HEK293 (cell line): Measurements from ENCODE around the gene GRB10.

Source experiments
- CTCF ChIA-PET: fragments of 350-600 bp; formaldehyde crosslinking; extraction: SDS; loops from one replicate; lab custom pipeline; 2021; ENCODE audit warnings: antibody characterized with exemption; lab: Yijun Ruan, JAX
- POLR2A ChIA-PET: fragments of 300-600 bp; formaldehyde crosslinking; extraction: SDS; loops from one replicate; lab custom pipeline; 2020; ENCODE audit warnings: antibody characterized with exemption, inconsistent platforms; lab: Yijun Ruan, JAX
- H3K27ac ChIP-seq: fragments of 200-500 bp; sonication (Bioruptor generic); 2 replicates; pipeline ENCODE4 v1.5.1; 2014; ENCODE audit warnings: low read depth, low read length, control low read depth, inconsistent platforms; ENCODE audit errors: extremely low read depth
- H3K36me3 ChIP-seq, 2 experiments: fragments of 200-500 bp in 1 of 2; sonication (Bioruptor generic) in 1 of 2; 1 replicate in 1 of 2; 2 replicates in 1 of 2; pipeline ENCODE4 v1.5.1; 2014 to 2017; ENCODE audit warnings: inconsistent platforms in 2 of 2, low read length in 2 of 2; ENCODE audit not compliant: control insufficient read depth in 2 of 2, insufficient read depth in 1 of 2
- H3K4me1 ChIP-seq: fragments of 200-500 bp; sonication (Bioruptor generic); 2 replicates; pipeline ENCODE4 v1.5.1; 2014; ENCODE audit warnings: mild to moderate bottlenecking, low read length, inconsistent platforms; ENCODE audit not compliant: control insufficient read depth, insufficient read depth
- H3K4me3 ChIP-seq: 2 replicates; pipeline ENCODE4 v1.5.1; 2011; ENCODE audit warnings: low read depth, mild to moderate bottlenecking, control low read depth, low read length, moderate library complexity
- H3K9me3 ChIP-seq: fragments of 200-500 bp; sonication (Bioruptor generic); 2 replicates; pipeline ENCODE4 v1.5.1; 2014; ENCODE audit warnings: low read depth, low read length, inconsistent platforms; ENCODE audit not compliant: control insufficient read depth, insufficient read depth
- EGR2 ChIP-seq: fragments of 450-650 bp; formaldehyde crosslinking; IDR thresholded peaks from 2 replicates; pipeline ENCODE4 v1.5.1; 2016; ENCODE audit warnings: low read depth, missing biosample characterization, missing genetic modification characterization
- GLI4 ChIP-seq: fragments of 450-650 bp; formaldehyde crosslinking; IDR thresholded peaks from 2 replicates; pipeline ENCODE4 v1.5.1; 2016; ENCODE audit warnings: missing biosample characterization, missing genetic modification characterization
- HOXC10 ChIP-seq: sonication (generic); formaldehyde crosslinking; IDR thresholded peaks from 2 replicates; pipeline ENCODE4 v1.8.1; 2023; ENCODE audit warnings: mild to moderate bottlenecking, missing genetic modification reagents
- PRDM1 ChIP-seq: fragments of 450-650 bp; formaldehyde crosslinking; IDR thresholded peaks from 2 replicates; pipeline ENCODE4; 2016; ENCODE audit warnings: missing biosample characterization, missing genetic modification characterization
- SCRT2 ChIP-seq: fragments of 450-650 bp; formaldehyde crosslinking; IDR thresholded peaks from 2 replicates; pipeline ENCODE4 v1.5.1; 2016; ENCODE audit warnings: missing biosample characterization, missing genetic modification characterization
- TCF7L2 ChIP-seq: IDR thresholded peaks from 2 replicates; pipeline ENCODE4 v1.6.1; 2011; ENCODE audit warnings: low read depth, mild to moderate bottlenecking, inconsistent platforms, low read length, moderate library complexity, borderline replicate concordance
- ZBTB1 ChIP-seq: fragments of 450-650 bp; formaldehyde crosslinking; IDR thresholded peaks from 2 replicates; pipeline ENCODE4 v1.5.1; 2016; ENCODE audit warnings: missing biosample characterization, missing genetic modification characterization
- ZBTB7A ChIP-seq: fragments of 450-650 bp; formaldehyde crosslinking; IDR thresholded peaks from 2 replicates; pipeline ENCODE4 v1.5.1; 2016; ENCODE audit warnings: low read depth, missing biosample characterization, missing genetic modification characterization
- ZIC2 ChIP-seq: fragments of 450-650 bp; formaldehyde crosslinking; IDR thresholded peaks from 2 replicates; pipeline ENCODE4 v1.5.1; 2016; ENCODE audit warnings: missing biosample characterization, missing genetic modification characterization
- ZNF114 ChIP-seq: fragments of 450-650 bp; formaldehyde crosslinking; IDR thresholded peaks from 2 replicates; pipeline ENCODE4 v1.5.0; 2017; ENCODE audit warnings: missing biosample characterization, missing genetic modification characterization
- ZNF350 ChIP-seq: fragments of 450-650 bp; formaldehyde crosslinking; IDR thresholded peaks from 2 replicates; pipeline ENCODE4 v1.5.0; 2017; ENCODE audit warnings: missing biosample characterization, mild to moderate bottlenecking, missing genetic modification characterization
- ZNF510 ChIP-seq: fragments of 450-650 bp; formaldehyde crosslinking; IDR thresholded peaks from 2 replicates; pipeline ENCODE4 v1.5.1; 2018; ENCODE audit warnings: mild to moderate bottlenecking, missing genetic modification characterization, missing biosample characterization; ENCODE audit not compliant: insufficient replicate concordance
- ZNF555 ChIP-seq: fragments of 450-650 bp; formaldehyde crosslinking; conservative IDR thresholded peaks from 2 replicates; pipeline ENCODE4 v1.5.1; 2017; ENCODE audit warnings: missing biosample characterization, mild to moderate bottlenecking, missing genetic modification characterization, inconsistent platforms
- ZNF561 ChIP-seq: fragments of 450-650 bp; IDR thresholded peaks from 2 replicates; pipeline ENCODE4 v1.5.1; 2018; ENCODE audit warnings: missing biosample characterization, missing genetic modification characterization, borderline replicate concordance
- ZNF658 ChIP-seq: fragments of 450-650 bp; formaldehyde crosslinking; IDR thresholded peaks from 2 replicates; pipeline ENCODE4; 2016; ENCODE audit warnings: missing biosample characterization, missing genetic modification characterization
- ZXDB ChIP-seq: fragments of 450-650 bp; formaldehyde crosslinking; IDR thresholded peaks from 2 replicates; pipeline ENCODE4 v1.5.1; 2016; ENCODE audit warnings: missing biosample characterization, missing genetic modification characterization
- TF ChIP-seq, protein P1 (sequence below): fragments of 450-650 bp; formaldehyde crosslinking; IDR thresholded peaks from 2 replicates; pipeline ENCODE4 v1.5.1; 2016; ENCODE audit warnings: missing biosample characterization, missing genetic modification characterization
- TF ChIP-seq, protein P2 (sequence below): sonication (generic); formaldehyde crosslinking; IDR thresholded peaks from 2 replicates; pipeline ENCODE4 v1.8.1; 2022; ENCODE audit warnings: mild to moderate bottlenecking, moderate library complexity, missing genetic modification reagents
- TF ChIP-seq, protein P3 (sequence below): fragments of 450-650 bp; formaldehyde crosslinking; IDR thresholded peaks from 2 replicates; pipeline ENCODE4 v1.5.1; 2016; ENCODE audit warnings: missing biosample characterization, missing genetic modification characterization, borderline replicate concordance
- TF ChIP-seq, protein P4 (sequence below): fragments of 450-650 bp; formaldehyde crosslinking; IDR thresholded peaks from 2 replicates; pipeline ENCODE4 v1.5.1; 2017; ENCODE audit warnings: missing biosample characterization, missing genetic modification characterization
- TF ChIP-seq, protein P5 (sequence below): fragments of 450-650 bp; formaldehyde crosslinking; conservative IDR thresholded peaks from 2 replicates; pipeline ENCODE4 v1.5.1; 2016; ENCODE audit warnings: low read depth, missing biosample characterization, missing genetic modification characterization

The GRB10 gene

DNA sequence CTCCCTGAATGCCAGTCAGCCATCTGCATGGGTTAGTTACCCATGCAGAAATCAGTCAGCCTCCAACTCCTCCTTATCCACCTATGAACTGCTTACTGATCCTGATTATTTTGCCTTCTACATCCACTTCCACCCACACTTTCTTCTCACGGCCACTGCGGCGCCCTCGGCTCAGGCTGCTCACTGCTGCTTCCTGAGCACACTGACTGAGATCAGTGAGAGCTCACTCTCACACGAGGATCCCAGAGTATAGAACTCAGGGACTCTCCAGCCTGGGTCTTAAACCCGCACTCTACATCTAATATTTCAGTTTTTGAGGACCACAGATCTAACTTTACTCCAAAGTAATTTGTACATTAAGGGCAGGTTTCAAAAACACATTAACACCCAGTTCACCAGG lies 64.4 kb downstream of the GRB10 start (continued):
- TF ChIP-seq, protein P1, sequence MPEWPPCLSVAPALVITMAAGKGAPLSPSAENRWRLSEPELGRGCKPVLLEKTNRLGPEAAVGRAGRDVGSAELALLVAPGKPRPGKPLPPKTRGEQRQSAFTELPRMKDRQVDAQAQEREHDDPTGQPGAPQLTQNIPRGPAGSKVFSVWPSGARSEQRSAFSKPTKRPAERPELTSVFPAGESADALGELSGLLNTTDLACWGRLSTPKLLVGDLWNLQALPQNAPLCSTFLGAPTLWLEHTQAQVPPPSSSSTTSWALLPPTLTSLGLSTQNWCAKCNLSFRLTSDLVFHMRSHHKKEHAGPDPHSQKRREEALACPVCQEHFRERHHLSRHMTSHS (tag by site-specific recombination) = no peak
- peak; percentile 30; the same call in 1 of the 2 replicates for TF ChIP-seq PRDM1 (tag by site-specific recombination)
- TF ChIP-seq, protein P2, sequence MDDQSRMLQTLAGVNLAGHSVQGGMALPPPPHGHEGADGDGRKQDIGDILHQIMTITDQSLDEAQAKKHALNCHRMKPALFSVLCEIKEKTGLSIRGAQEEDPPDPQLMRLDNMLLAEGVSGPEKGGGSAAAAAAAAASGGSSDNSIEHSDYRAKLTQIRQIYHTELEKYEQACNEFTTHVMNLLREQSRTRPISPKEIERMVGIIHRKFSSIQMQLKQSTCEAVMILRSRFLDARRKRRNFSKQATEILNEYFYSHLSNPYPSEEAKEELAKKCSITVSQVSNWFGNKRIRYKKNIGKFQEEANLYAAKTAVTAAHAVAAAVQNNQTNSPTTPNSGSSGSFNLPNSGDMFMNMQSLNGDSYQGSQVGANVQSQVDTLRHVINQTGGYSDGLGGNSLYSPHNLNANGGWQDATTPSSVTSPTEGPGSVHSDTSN (CRISPR knock-in tag) = no peak
- TF ChIP-seq, protein P3, sequence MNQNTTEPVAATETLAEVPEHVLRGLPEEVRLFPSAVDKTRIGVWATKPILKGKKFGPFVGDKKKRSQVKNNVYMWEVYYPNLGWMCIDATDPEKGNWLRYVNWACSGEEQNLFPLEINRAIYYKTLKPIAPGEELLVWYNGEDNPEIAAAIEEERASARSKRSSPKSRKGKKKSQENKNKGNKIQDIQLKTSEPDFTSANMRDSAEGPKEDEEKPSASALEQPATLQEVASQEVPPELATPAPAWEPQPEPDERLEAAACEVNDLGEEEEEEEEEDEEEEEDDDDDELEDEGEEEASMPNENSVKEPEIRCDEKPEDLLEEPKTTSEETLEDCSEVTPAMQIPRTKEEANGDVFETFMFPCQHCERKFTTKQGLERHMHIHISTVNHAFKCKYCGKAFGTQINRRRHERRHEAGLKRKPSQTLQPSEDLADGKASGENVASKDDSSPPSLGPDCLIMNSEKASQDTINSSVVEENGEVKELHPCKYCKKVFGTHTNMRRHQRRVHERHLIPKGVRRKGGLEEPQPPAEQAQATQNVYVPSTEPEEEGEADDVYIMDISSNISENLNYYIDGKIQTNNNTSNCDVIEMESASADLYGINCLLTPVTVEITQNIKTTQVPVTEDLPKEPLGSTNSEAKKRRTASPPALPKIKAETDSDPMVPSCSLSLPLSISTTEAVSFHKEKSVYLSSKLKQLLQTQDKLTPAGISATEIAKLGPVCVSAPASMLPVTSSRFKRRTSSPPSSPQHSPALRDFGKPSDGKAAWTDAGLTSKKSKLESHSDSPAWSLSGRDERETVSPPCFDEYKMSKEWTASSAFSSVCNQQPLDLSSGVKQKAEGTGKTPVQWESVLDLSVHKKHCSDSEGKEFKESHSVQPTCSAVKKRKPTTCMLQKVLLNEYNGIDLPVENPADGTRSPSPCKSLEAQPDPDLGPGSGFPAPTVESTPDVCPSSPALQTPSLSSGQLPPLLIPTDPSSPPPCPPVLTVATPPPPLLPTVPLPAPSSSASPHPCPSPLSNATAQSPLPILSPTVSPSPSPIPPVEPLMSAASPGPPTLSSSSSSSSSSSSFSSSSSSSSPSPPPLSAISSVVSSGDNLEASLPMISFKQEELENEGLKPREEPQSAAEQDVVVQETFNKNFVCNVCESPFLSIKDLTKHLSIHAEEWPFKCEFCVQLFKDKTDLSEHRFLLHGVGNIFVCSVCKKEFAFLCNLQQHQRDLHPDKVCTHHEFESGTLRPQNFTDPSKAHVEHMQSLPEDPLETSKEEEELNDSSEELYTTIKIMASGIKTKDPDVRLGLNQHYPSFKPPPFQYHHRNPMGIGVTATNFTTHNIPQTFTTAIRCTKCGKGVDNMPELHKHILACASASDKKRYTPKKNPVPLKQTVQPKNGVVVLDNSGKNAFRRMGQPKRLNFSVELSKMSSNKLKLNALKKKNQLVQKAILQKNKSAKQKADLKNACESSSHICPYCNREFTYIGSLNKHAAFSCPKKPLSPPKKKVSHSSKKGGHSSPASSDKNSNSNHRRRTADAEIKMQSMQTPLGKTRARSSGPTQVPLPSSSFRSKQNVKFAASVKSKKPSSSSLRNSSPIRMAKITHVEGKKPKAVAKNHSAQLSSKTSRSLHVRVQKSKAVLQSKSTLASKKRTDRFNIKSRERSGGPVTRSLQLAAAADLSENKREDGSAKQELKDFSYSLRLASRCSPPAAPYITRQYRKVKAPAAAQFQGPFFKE (tag by site-specific recombination) = no peak
- TF ChIP-seq ZNF658 (tag by site-specific recombination) = no peak
- no peak for TF ChIP-seq ZNF510 (tag by site-specific recombination)
- TF ChIP-seq, protein P4, sequence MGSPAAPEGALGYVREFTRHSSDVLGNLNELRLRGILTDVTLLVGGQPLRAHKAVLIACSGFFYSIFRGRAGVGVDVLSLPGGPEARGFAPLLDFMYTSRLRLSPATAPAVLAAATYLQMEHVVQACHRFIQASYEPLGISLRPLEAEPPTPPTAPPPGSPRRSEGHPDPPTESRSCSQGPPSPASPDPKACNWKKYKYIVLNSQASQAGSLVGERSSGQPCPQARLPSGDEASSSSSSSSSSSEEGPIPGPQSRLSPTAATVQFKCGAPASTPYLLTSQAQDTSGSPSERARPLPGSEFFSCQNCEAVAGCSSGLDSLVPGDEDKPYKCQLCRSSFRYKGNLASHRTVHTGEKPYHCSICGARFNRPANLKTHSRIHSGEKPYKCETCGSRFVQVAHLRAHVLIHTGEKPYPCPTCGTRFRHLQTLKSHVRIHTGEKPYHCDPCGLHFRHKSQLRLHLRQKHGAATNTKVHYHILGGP (tag by site-specific recombination) = no peak
- TF ChIP-seq ZNF555 (tag by site-specific recombination) = no peak
- no peak for TF ChIP-seq GLI4 (tag by site-specific recombination)
- peak; percentile 60; the same call in 1 of the 2 replicates for TF ChIP-seq EGR2 (tag by site-specific recombination)
- TF ChIP-seq ZNF350 (tag by site-specific recombination) = no peak
- TF ChIP-seq TCF7L2 = no peak

DNA sequence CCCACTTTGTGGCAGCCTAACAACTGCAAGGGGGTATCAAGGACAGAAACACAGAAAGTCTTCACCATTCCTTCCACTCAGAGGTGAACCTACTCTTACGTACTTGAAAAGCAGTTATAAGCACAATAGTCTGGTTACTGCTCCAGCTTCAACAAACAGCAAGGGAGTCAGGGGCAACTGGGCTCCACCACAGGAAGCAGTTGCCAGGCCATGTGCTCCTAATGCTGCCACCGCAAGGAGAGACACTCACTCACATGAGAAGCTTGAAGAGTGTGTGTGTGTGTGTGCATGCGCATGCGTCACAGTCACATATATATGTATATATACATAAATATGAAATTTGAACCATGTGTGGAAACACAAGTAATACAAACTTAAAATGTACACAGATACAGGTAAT lies 65.5 kb downstream of the GRB10 start:
- no peak overlapping the region for H3K4me3 ChIP-seq
- no peaks in the 10 kb centered on the region for H3K9me3 ChIP-seq
- H3K36me3 ChIP-seq = no peaks in the 10 kb centered on the region
- CTCF ChIA-PET = interaction anchor here (0.5 kb wide), 1 partner anchor 30 kb away, joined by 4 read pairs; no protein-coding TSS in a partner anchor
- POLR2A ChIA-PET = no interaction called here
- no peak overlapping the region for H3K27ac ChIP-seq
- TF ChIP-seq ZBTB7A (tag by site-specific recombination) (no peak), HOXC10 (CRISPR knock-in tag) (no peak), SCRT2 (no peak), ZXDB (no peak), ZBTB1 (no peak), ZNF114 (tag by site-specific recombination) (no peak), ZIC2 (no peak), ZNF561 (tag by site-specific recombination) (no peak)
- TF ChIP-seq, protein P4 (tag by site-specific recombination) = no peak
- TF ChIP-seq, protein P5, sequence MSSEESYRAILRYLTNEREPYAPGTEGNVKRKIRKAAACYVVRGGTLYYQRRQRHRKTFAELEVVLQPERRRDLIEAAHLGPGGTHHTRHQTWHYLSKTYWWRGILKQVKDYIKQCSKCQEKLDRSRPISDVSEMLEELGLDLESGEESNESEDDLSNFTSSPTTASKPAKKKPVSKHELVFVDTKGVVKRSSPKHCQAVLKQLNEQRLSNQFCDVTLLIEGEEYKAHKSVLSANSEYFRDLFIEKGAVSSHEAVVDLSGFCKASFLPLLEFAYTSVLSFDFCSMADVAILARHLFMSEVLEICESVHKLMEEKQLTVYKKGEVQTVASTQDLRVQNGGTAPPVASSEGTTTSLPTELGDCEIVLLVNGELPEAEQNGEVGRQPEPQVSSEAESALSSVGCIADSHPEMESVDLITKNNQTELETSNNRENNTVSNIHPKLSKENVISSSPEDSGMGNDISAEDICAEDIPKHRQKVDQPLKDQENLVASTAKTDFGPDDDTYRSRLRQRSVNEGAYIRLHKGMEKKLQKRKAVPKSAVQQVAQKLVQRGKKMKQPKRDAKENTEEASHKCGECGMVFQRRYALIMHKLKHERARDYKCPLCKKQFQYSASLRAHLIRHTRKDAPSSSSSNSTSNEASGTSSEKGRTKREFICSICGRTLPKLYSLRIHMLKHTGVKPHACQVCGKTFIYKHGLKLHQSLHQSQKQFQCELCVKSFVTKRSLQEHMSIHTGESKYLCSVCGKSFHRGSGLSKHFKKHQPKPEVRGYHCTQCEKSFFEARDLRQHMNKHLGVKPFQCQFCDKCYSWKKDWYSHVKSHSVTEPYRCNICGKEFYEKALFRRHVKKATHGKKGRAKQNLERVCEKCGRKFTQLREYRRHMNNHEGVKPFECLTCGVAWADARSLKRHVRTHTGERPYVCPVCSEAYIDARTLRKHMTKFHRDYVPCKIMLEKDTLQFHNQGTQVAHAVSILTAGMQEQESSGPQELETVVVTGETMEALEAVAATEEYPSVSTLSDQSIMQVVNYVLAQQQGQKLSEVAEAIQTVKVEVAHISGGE (tag by site-specific recombination) = no peak
- TF ChIP-seq, all 188 proteins: peak for 0
- H3K4me1 ChIP-seq = peaks cover 24% of the 10 kb centered on the region
